Liver (tissue), 3 donors: Measurements from ENCODE around the gene IFT122.

Experiments
- JUND ChIP-seq, 2 donors: IDR thresholded peaks; 2 replicates each; pipeline ENCODE4 v1.6.1; 2016; ENCODE audit warnings: antibody characterized with exemption in 2 of 2
- RAD21 ChIP-seq, 2 donors: IDR thresholded peaks; 2 replicates each; pipeline ENCODE4 v1.6.1; 2016; ENCODE audit warnings: antibody characterized with exemption in 2 of 2, mild to moderate bottlenecking in 2 of 2
- SP1 ChIP-seq: IDR thresholded peaks from 2 replicates; pipeline ENCODE4 v1.6.1; 2018; ENCODE audit warnings: antibody characterized with exemption, mild to moderate bottlenecking
- TF ChIP-seq, protein P1 (sequence below): fragments of 150-350 bp; IDR thresholded peaks from 2 replicates; pipeline ENCODE4 v1.5.1; 2017; ENCODE audit warnings: improper control_type of control experiment, low read depth, low read length; ENCODE audit not compliant: missing input control
- donor health status: healthy.
- donor health status: healthy.

- TF ChIP-seq SP1 (no peak), JUND (IDR thresholded peaks at IDR 0.05) (no peak), RAD21 (IDR thresholded peaks at IDR 0.05) (no peak)
- TF ChIP-seq, protein P1, sequence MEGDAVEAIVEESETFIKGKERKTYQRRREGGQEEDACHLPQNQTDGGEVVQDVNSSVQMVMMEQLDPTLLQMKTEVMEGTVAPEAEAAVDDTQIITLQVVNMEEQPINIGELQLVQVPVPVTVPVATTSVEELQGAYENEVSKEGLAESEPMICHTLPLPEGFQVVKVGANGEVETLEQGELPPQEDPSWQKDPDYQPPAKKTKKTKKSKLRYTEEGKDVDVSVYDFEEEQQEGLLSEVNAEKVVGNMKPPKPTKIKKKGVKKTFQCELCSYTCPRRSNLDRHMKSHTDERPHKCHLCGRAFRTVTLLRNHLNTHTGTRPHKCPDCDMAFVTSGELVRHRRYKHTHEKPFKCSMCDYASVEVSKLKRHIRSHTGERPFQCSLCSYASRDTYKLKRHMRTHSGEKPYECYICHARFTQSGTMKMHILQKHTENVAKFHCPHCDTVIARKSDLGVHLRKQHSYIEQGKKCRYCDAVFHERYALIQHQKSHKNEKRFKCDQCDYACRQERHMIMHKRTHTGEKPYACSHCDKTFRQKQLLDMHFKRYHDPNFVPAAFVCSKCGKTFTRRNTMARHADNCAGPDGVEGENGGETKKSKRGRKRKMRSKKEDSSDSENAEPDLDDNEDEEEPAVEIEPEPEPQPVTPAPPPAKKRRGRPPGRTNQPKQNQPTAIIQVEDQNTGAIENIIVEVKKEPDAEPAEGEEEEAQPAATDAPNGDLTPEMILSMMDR, result no peak
These were observed 127.9 kb downstream of the IFT122 start for GRCh38 chr3:129567939-129568338.
